ENCODE results near the gene LIMCH1. TPM values are rescaled to one million over a fixed set of nuclear protein-coding genes. Genes with fewer than 3 reads are reported as not detected.
A peak's percentile ranks its signal among the peaks of the same experiment; 100 is the strongest.

LIMCH1 gene
- total RNA-seq, 1 experiment from 2014 or later, result 19.7 TPM

DNA sequence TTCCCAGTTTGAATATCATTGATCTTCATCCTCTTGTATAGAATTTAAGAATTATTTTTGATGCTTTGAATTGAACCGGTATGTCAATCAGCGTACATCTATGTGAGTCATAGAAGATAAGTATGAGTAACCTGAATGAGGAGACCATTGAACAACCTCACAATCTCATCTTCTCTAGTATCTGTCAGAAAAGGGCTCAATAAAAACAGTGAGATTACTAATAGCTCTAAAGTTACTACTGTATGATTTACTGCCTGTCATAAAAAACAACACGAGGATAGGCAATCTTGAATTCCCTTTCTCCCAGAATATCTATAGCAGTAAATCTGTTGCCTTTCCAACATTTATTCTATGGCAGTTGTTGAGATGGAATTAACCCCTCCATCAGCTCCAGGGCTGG is 174.5 kb downstream of the LIMCH1 start:
- no peaks in the 10 kb centered on the region for H3K36me3 ChIP-seq (ENCODE audit: low read depth, low read length)
- H3K27ac ChIP-seq (ENCODE audit: low read length), result peak overlapping the region; percentile 50
- H4K20me1 ChIP-seq (ENCODE audit: low read length), result no peaks in the 10 kb centered on the region
- DNase-seq, result peak; percentile 49
- no peak overlapping the region for H3K4me3 ChIP-seq (ENCODE audit: low read length)
- no peaks in the 10 kb centered on the region for H3F3A ChIP-seq (ENCODE audit: low read length, unreplicated experiment)
- no peak overlapping the region; the same call in 1 of the 2 replicates for H3K9ac ChIP-seq (ENCODE audit: low read length)
- H3K27me3 ChIP-seq (ENCODE audit: low read length), result no peaks in the 10 kb centered on the region
- no TSS peak for BruUV-seq (replicated peaks)
- intact Hi-C loops (cut with micrococcal nuclease), result no loop called here
- H3K4me2 ChIP-seq (ENCODE audit: low read length), result no peak overlapping the region
- TF ChIP-seq EZH2phosphoT487 (IDR thresholded peaks at IDR 0.05; ENCODE audit: borderline replicate concordance, low read length), result no peak
- TF ChIP-seq, protein P1, sequence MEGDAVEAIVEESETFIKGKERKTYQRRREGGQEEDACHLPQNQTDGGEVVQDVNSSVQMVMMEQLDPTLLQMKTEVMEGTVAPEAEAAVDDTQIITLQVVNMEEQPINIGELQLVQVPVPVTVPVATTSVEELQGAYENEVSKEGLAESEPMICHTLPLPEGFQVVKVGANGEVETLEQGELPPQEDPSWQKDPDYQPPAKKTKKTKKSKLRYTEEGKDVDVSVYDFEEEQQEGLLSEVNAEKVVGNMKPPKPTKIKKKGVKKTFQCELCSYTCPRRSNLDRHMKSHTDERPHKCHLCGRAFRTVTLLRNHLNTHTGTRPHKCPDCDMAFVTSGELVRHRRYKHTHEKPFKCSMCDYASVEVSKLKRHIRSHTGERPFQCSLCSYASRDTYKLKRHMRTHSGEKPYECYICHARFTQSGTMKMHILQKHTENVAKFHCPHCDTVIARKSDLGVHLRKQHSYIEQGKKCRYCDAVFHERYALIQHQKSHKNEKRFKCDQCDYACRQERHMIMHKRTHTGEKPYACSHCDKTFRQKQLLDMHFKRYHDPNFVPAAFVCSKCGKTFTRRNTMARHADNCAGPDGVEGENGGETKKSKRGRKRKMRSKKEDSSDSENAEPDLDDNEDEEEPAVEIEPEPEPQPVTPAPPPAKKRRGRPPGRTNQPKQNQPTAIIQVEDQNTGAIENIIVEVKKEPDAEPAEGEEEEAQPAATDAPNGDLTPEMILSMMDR (conservative IDR thresholded peaks at IDR 0.05; ENCODE audit: low read depth, low read length), result no peak
- no peak for TF ChIP-seq EZH2 (IDR thresholded peaks at IDR 0.05; ENCODE audit: low read length, unreplicated experiment)
- ATAC-seq, result no peak
- no peaks in the 10 kb centered on the region for H3K79me2 ChIP-seq (ENCODE audit: low read length)
- H3K9me3 ChIP-seq (ENCODE audit: low read length), result no peaks in the 10 kb centered on the region
- POLR2A ChIA-PET (ENCODE audit: unreplicated experiment), result interaction anchor here (0.6 kb wide), 1 partner anchor 196 kb away, joined by 8 read pairs; no protein-coding TSS in a partner anchor
- CTCF ChIA-PET, result no interaction called here
- H2AFZ ChIP-seq (ENCODE audit: low read length), result no peak overlapping the region
- H3K4me1 ChIP-seq (ENCODE audit: insufficient read depth, low read length), result peaks cover 35% of the 10 kb centered on the region
- H3K9me2 ChIP-seq (replicated peaks; ENCODE audit: low read length), result no peaks in the 10 kb centered on the region

DNA sequence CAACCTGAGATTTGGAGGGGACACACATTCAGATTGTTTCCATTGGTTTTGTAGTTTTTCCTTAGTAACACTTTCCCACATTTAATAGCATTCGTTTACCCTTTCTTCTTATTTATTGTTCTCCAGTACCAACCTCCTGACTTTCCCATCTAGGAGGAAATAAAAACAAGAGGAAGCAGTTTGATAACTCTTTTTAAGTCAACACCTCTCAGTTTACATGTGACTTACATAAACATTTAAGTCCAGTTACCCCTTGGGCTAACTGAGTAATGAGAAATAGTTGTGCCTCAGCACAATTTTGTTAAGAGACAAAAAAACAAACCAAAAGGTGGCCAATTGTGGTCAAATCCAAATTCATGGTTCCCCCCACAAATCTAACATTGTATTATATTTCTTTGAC is 175.8 kb downstream of the LIMCH1 start:
- BruUV-seq (replicated peaks), result no TSS peak
- intact Hi-C loops (cut with micrococcal nuclease), result no loop called here
- Histone ChIP-seq H3K4me1 (ENCODE audit: insufficient read depth, low read length) (peaks cover 40% of the 10 kb centered on the region), H3K9ac (ENCODE audit: low read length) (no peak overlapping the region), H3K9me3 (ENCODE audit: low read length) (no peaks in the 10 kb centered on the region), H3K4me2 (ENCODE audit: low read length) (no peak overlapping the region), H3K79me2 (ENCODE audit: low read length) (no peaks in the 10 kb centered on the region), H3K4me3 (ENCODE audit: low read length) (no peak overlapping the region), H3K27ac (ENCODE audit: low read length) (no peak overlapping the region), H3K36me3 (ENCODE audit: low read depth, low read length) (no peaks in the 10 kb centered on the region), H3K9me2 (replicated peaks; ENCODE audit: low read length) (no peaks in the 10 kb centered on the region), H4K20me1 (ENCODE audit: low read length) (no peaks in the 10 kb centered on the region), H3K27me3 (ENCODE audit: low read length) (no peaks in the 10 kb centered on the region), H2AFZ (ENCODE audit: low read length) (no peak overlapping the region), H3F3A (ENCODE audit: low read length, unreplicated experiment) (no peaks in the 10 kb centered on the region)
- TF ChIP-seq EZH2 (IDR thresholded peaks at IDR 0.05; ENCODE audit: low read length, unreplicated experiment) (no peak), EZH2phosphoT487 (IDR thresholded peaks at IDR 0.05; ENCODE audit: borderline replicate concordance, low read length) (no peak)
- TF ChIP-seq, protein P1 (conservative IDR thresholded peaks at IDR 0.05; ENCODE audit: low read depth, low read length), result no peak
- ATAC-seq, result no peak
- ChIA-PET POLR2A (ENCODE audit: unreplicated experiment) (no interaction called here), CTCF (no interaction called here)
- no peak for DNase-seq

DNA sequence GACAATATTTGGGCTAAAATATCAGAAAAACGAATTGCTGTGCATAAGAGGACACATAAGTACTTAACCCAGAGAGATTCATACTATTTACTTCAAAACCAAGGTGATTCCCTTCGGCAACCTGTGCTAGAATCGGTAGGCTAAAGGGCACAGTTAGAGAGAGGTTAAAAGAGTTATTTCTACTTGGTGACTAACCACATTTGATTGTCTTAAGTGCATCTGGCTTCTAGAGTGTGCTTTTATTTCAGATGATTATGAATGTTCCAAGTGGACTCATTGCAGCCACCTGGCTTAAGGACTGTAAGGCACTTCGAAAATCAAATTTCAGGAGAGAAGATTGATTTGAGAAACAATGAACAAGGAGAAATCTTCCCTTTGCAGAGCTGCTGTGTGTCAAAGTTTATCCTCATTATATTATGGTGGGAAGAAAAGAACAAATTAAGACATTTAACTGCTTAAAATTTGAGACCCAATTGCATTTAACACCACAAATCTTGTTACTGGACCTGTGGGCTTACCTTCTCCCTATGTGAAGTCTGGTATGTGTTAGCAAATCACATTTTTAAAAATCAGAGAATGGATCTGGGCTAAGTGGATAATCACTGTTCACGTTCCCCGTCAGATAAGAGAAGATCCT is 176.5 kb downstream of the LIMCH1 start:
- no peaks in the 10 kb centered on the region for H3K9me3 ChIP-seq (ENCODE audit: low read length)
- no TSS peak for BruUV-seq (replicated peaks)
- no peaks in the 10 kb centered on the region for H3K36me3 ChIP-seq (ENCODE audit: low read depth, low read length)
- no peak overlapping the region for H3K4me2 ChIP-seq (ENCODE audit: low read length)
- H3K4me3 ChIP-seq (ENCODE audit: low read length), result no peak overlapping the region
- H3K9me2 ChIP-seq (replicated peaks; ENCODE audit: low read length), result no peaks in the 10 kb centered on the region
- no peak overlapping the region for H2AFZ ChIP-seq (ENCODE audit: low read length)
- no peaks in the 10 kb centered on the region for H3F3A ChIP-seq (ENCODE audit: low read length, unreplicated experiment)
- no peak overlapping the region for H3K9ac ChIP-seq (ENCODE audit: low read length)
- no peaks in the 10 kb centered on the region for H3K79me2 ChIP-seq (ENCODE audit: low read length)
- DNase-seq (no peak), ATAC-seq (no peak)
- H3K4me1 ChIP-seq (ENCODE audit: insufficient read depth, low read length), result peaks cover 39% of the 10 kb centered on the region
- TF ChIP-seq EZH2 (IDR thresholded peaks at IDR 0.05; ENCODE audit: low read length, unreplicated experiment), result no peak
- no peak for TF ChIP-seq EZH2phosphoT487 (IDR thresholded peaks at IDR 0.05; ENCODE audit: borderline replicate concordance, low read length)
- TF ChIP-seq, protein P1 (conservative IDR thresholded peaks at IDR 0.05; ENCODE audit: low read depth, low read length), result no peak
- CTCF ChIA-PET, result no interaction called here
- no peak overlapping the region for H3K27ac ChIP-seq (ENCODE audit: low read length)
- intact Hi-C loops (cut with micrococcal nuclease), result no loop called here
- no peaks in the 10 kb centered on the region for H4K20me1 ChIP-seq (ENCODE audit: low read length)
- POLR2A ChIA-PET (ENCODE audit: unreplicated experiment), result no interaction called here
- H3K27me3 ChIP-seq (ENCODE audit: low read length), result no peaks in the 10 kb centered on the region

Data from PC-3 (cell line).